HepG2 (cell line): Measurements from ENCODE around the gene FNDC3A. TPM values are rescaled to one million over a fixed set of nuclear protein-coding genes. Genes with fewer than 3 reads are reported as not detected.

Source experiments
- ASH2L ChIP-seq: fragments of 300-600, 200-600 bp; sonication (generic); IDR thresholded peaks from 2 replicates; pipeline ENCODE4 v1.7.0; 2017; ENCODE audit warnings: low read depth, mild to moderate bottlenecking, moderate library complexity, mixed read lengths, low read length; ENCODE audit not compliant: insufficient read length
- CEBPG ChIP-seq: IDR thresholded peaks from 2 replicates; pipeline ENCODE4 v1.6.1; 2016
- CTCF ChIP-seq: sonication (generic); formaldehyde crosslinking; IDR thresholded peaks from 2 replicates; pipeline ENCODE4 v1.5.0; 2020; ENCODE audit warnings: mild to moderate bottlenecking, missing genetic modification reagents, moderate library complexity
- FOXA3 ChIP-seq: IDR thresholded peaks from 2 replicates; pipeline ENCODE4 v1.6.1; 2016; ENCODE audit warnings: missing genetic modification reagents, missing compliant biosample characterization
- HNRNPL ChIP-seq: fragments of 200-400 bp; formaldehyde crosslinking; IDR thresholded peaks from 2 replicates; pipeline ENCODE4 v1.6.1; 2017; ENCODE audit warnings: mild to moderate bottlenecking, low read depth, low read length
- KDM4B ChIP-seq: sonication (generic); formaldehyde crosslinking; IDR thresholded peaks from 2 replicates; pipeline ENCODE4 v1.4.0; 2020; ENCODE audit warnings: missing genetic modification reagents
- KLF16 ChIP-seq, 2 experiments: sonication (generic) in 1 of 2; formaldehyde crosslinking in 1 of 2; IDR thresholded peaks; 2 replicates each; pipeline versions ENCODE4 v1.6.1 to v1.8.0; 2016 to 2023; ENCODE audit warnings: missing genetic modification reagents in 2 of 2, missing compliant biosample characterization in 1 of 2
- MAF1 ChIP-seq: sonication (generic); formaldehyde crosslinking; IDR thresholded peaks from 2 replicates; pipeline ENCODE4 v1.5.0; 2020; ENCODE audit warnings: missing genetic modification reagents, borderline replicate concordance
- MXI1 ChIP-seq: IDR thresholded peaks from 3 replicates; pipeline ENCODE4 v1.6.1; 2012; ENCODE audit warnings: low read depth, low read length, inconsistent platforms, borderline replicate concordance
- NCOA1 ChIP-seq: sonication (generic); formaldehyde crosslinking; IDR thresholded peaks from 2 replicates; pipeline ENCODE4 v1.9.0; 2021; ENCODE audit warnings: missing genetic modification reagents
- NR3C1 ChIP-seq: sonication (generic); formaldehyde crosslinking; IDR thresholded peaks from 2 replicates; pipeline ENCODE4 v1.4.0; 2020; ENCODE audit warnings: missing genetic modification reagents
- PRDM15 ChIP-seq: sonication (generic); formaldehyde crosslinking; IDR thresholded peaks from 2 replicates; pipeline ENCODE4 v1.4.0; 2020; ENCODE audit warnings: missing genetic modification reagents
- RFXANK ChIP-seq: IDR thresholded peaks from 2 replicates; pipeline ENCODE4 v1.6.1; 2016
- YY1 ChIP-seq: IDR thresholded peaks from 2 replicates; pipeline ENCODE4 v1.6.1; 2011; ENCODE audit warnings: low read length, low read depth, moderate library complexity, mild to moderate bottlenecking; ENCODE audit not compliant: insufficient read depth, insufficient replicate concordance
- ZMYM4 ChIP-seq: sonication (generic); formaldehyde crosslinking; IDR thresholded peaks from 2 replicates; pipeline ENCODE4 v1.8.1; 2023; ENCODE audit warnings: mild to moderate bottlenecking, missing genetic modification reagents
- ZNF224 ChIP-seq: sonication (generic); formaldehyde crosslinking; IDR thresholded peaks from 2 replicates; pipeline ENCODE4 v1.5.0; 2020; ENCODE audit warnings: mild to moderate bottlenecking, missing genetic modification reagents
- ZNF790 ChIP-seq: sonication (generic); formaldehyde crosslinking; IDR thresholded peaks from 2 replicates; pipeline ENCODE4 v1.8.0; 2022; ENCODE audit warnings: missing genetic modification reagents, mild to moderate bottlenecking, borderline replicate concordance
- ZZZ3 ChIP-seq: sonication (generic); formaldehyde crosslinking; IDR thresholded peaks from 2 replicates; pipeline ENCODE4 v1.4.0; 2020; ENCODE audit warnings: missing genetic modification reagents, mild to moderate bottlenecking, borderline replicate concordance
- polyA plus RNA-seq, 8 experiments: library from polyadenylated mRNA; depleted of rRNA in 3 of 8; stranded (reverse) in 7 of 8; unstranded in 1 of 8; fragments of >200 nt; fragmentation: Illumina TruSeq in 4 of 8; extraction: Trizol in 4 of 8; gene quantifications; 2 replicates each; pipeline versions ENCODE4 v1.2.1 to v1.2.3, GENCODE V29; 2011 to 2016; ENCODE audit warnings: low read depth in 4 of 8, missing spikeins in 1 of 8, mixed read lengths in 1 of 8; ENCODE audit not compliant: insufficient read depth in 1 of 8
- total RNA-seq, 5 experiments: library from RNA; depleted of rRNA; stranded (reverse); fragments of >200 nt; fragmentation: Illumina TruSeq; extraction: Trizol; gene quantifications; 2 replicates each; pipeline ENCODE4 v1.2.3, GENCODE V29; 2016; ENCODE audit warnings: low read depth in 1 of 5
- TF ChIP-seq, protein P1 (sequence below): sonication (generic); formaldehyde crosslinking; IDR thresholded peaks from 2 replicates; pipeline ENCODE4 v1.4.0; 2020; ENCODE audit warnings: missing genetic modification reagents
- TF ChIP-seq, protein P2 (sequence below): IDR thresholded peaks from 2 replicates; pipeline ENCODE4 v1.6.1; 2016; ENCODE audit warnings: mild to moderate bottlenecking, missing biosample characterization, missing genetic modification reagents

Gene FNDC3A
- total and polyA plus RNA-seq, 2 of the 13 experiments (the other 11 are each of a cell fraction or from before 2014, with no cell fraction given) = 36.7 to 39.3 TPM

DNA sequence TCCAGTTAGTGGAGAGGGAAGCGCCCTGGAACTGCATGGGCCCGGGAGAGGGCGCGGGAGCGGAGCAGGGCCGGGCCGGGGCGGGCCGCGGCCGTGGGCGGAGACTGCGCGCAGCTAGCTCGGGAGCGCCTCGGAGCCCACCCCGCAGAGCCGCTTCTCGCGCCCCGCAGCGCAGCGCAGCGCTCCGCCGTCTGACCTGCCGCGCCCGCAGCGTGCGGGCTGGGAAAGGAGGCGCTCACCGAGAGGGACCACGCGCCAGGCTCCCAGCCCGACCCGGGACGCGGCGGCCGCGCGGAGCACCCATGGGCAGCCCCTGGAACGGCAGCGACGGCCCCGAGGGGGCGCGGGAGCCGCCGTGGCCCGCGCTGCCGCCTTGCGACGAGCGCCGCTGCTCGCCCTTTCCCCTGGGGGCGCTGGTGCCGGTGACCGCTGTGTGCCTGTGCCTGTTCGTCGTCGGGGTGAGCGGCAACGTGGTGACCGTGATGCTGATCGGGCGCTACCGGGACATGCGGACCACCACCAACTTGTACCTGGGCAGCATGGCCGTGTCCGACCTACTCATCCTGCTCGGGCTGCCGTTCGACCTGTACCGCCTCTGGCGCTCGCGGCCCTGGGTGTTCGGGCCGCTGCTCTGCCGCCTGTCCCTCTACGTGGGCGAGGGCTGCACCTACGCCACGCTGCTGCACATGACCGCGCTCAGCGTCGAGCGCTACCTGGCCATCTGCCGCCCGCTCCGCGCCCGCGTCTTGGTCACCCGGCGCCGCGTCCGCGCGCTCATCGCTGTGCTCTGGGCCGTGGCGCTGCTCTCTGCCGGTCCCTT is 244.5 kb downstream of the FNDC3A start, which contains the start of gene MLNR (continued):
- TF ChIP-seq, protein P1, sequence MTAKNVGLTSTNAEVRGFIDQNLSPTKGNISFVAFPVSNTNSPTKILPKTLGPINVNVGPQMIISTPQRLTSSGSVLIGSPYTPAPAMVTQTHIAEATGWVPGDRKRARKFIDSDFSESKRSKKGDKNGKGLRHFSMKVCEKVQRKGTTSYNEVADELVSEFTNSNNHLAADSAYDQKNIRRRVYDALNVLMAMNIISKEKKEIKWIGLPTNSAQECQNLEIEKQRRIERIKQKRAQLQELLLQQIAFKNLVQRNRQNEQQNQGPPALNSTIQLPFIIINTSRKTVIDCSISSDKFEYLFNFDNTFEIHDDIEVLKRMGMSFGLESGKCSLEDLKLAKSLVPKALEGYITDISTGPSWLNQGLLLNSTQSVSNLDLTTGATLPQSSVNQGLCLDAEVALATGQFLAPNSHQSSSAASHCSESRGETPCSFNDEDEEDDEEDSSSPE (CRISPR knock-in tag) = 0 out of 2 replicates have a peak, but pooled peaks have one; percentile 28
- TF ChIP-seq CEBPG (CRISPR knock-in tag) = no peak
- peak; percentile 64 for TF ChIP-seq CTCF (CRISPR knock-in tag)
- TF ChIP-seq ZMYM4 = peak; percentile 50; the same call in 1 of the 2 replicates
- TF ChIP-seq NCOA1 (CRISPR knock-in tag) = no peak
- TF ChIP-seq ZNF224 (CRISPR knock-in tag) = no peak
- TF ChIP-seq HNRNPL = no peak
- TF ChIP-seq MXI1 = no peak
- TF ChIP-seq PRDM15 (CRISPR knock-in tag) = peak; percentile 48; the same call in 1 of the 2 replicates
- TF ChIP-seq KLF16 (CRISPR knock-in tag; IDR thresholded peaks at IDR 0.05) = no peak
- no peak for TF ChIP-seq NR3C1 (CRISPR knock-in tag)
- TF ChIP-seq FOXA3 (CRISPR knock-in tag) = no peak
- no peak for TF ChIP-seq RFXANK
- TF ChIP-seq ZZZ3 (CRISPR knock-in tag) = 0 out of 2 replicates have a peak, but pooled peaks have one; percentile 25
- TF ChIP-seq YY1 = peak; percentile 36
- TF ChIP-seq KDM4B (CRISPR knock-in tag) = no peak
- TF ChIP-seq, protein P2, sequence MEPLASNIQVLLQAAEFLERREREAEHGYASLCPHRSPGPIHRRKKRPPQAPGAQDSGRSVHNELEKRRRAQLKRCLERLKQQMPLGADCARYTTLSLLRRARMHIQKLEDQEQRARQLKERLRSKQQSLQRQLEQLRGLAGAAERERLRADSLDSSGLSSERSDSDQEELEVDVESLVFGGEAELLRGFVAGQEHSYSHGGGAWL = 0 out of 2 replicates have a peak, but pooled peaks have one; percentile 43
- TF ChIP-seq ASH2L = peak; percentile 21
- no peak for TF ChIP-seq MAF1 (CRISPR knock-in tag)
- TF ChIP-seq ZNF790 (CRISPR knock-in tag) = no peak
